Uterus (tissue), 2 donors: ENCODE results near the gene JAM3.

Experiments used
- CTCF ChIP-seq, 4 experiments: fragments of 200-600 bp in 2 of 4; fragments of 450-650 bp in 2 of 4; sonication (generic) in 2 of 4; IDR thresholded peaks; one replicate each; pipeline ENCODE4 v1.5.1; 2016 to 2019; ENCODE audit warnings: antibody characterized with exemption in 4 of 4, mild to moderate bottlenecking in 2 of 4, moderate library complexity in 1 of 4
- POLR2A ChIP-seq, 2 donors: fragments of 450-650 bp; IDR thresholded peaks; one replicate each; pipeline ENCODE4 v1.6.1; 2016; ENCODE audit warnings: antibody characterized with exemption in 2 of 2, mild to moderate bottlenecking in 1 of 2, moderate library complexity in 1 of 2

- TF ChIP-seq POLR2A (IDR thresholded peaks at IDR 0.05), result no peak
- no peak for TF ChIP-seq CTCF (IDR thresholded peaks at IDR 0.05)
These were observed 4.0 kb downstream of the JAM3 start for GRCh38 chr11:134072844-134073243.
